Psoas muscle (tissue), 8 donors: ENCODE results near the gene LRP1-AS. TPM values are rescaled to one million over a fixed set of nuclear protein-coding genes. Genes with fewer than 3 reads are reported as not detected.

ENCODE experiments used
- ATAC-seq, 4 donors: fragments of 200-7000 bp; cut with Tn5 transposase; one replicate each; pipeline ENCODE4 v1.9.1; 2020; ENCODE audit warnings: moderate library complexity in 3 of 4, mild to moderate bottlenecking in 2 of 4
- DNase-seq, 2 donors: peaks; one replicate each; pipeline ENCODE4 v3.0.0-alpha.2; 2020
- H3K27ac ChIP-seq: fragments of 200-600 bp; one replicate; pipeline ENCODE4 v1.8.0; 2022
- H3K27me3 ChIP-seq, 3 donors: fragments of 200-600 bp in 1 of 3; one replicate each; pipeline versions ENCODE4 v1.6.1 to v1.8.0; 2013 to 2022; ENCODE audit warnings: low read length in 2 of 3, mild to moderate bottlenecking in 2 of 3, moderate library complexity in 1 of 3; ENCODE audit not compliant: insufficient read depth in 3 of 3
- H3K36me3 ChIP-seq, 2 donors: fragments of 200-600 bp in 1 of 2; one replicate each; pipeline versions ENCODE4 v1.6.1 to v1.8.0; 2013 to 2022; ENCODE audit warnings: low read depth in 1 of 2, mild to moderate bottlenecking in 1 of 2, moderate library complexity in 1 of 2; ENCODE audit not compliant: insufficient read depth in 1 of 2
- H3K4me1 ChIP-seq: fragments of 200-600 bp; one replicate; pipeline ENCODE4 v1.8.0; 2022
- H3K4me3 ChIP-seq: fragments of 200-600 bp; one replicate; pipeline ENCODE4 v1.8.0; 2022; ENCODE audit warnings: mild to moderate bottlenecking
- H3K9me3 ChIP-seq: fragments of 200-600 bp; one replicate; pipeline ENCODE4 v1.8.0; 2022
- WGBS, 3 donors: extraction: QIAGEN DNeasy Blood & Tissue Kit; methylation state at CpG; one replicate each; pipeline versions ENCODE4 v1.1.6 to v1.1.7; 2013; 5-methylcytosine and 5-hydroxymethylcytosine counted together
- intact Hi-C, 2 donors: fragments of 100-400 bp; cut with DNase I; formaldehyde crosslinking; loops; one replicate each; pipeline versions ENCODE4 v1.11.0 to v1.14.2; 2022
- polyA plus RNA-seq, 3 donors: library from polyadenylated mRNA; stranded (reverse); fragments of 200-250 nt; gene quantifications; one replicate each; pipeline ENCODE4 v1.2.3, GENCODE V29; 2013
- total RNA-seq, 4 donors: library from RNA; stranded (reverse); fragmentation: NEBNext Ultra II Directional in 2 of 4; extraction: Animal tissue kit (Norgen Biotek cat#: 25700) in 2 of 4; gene quantifications; one replicate each; pipeline versions ENCODE4 v1.2.1 to v1.2.4, GENCODE V29; 2021 to 2023
- TF ChIP-seq, protein P1 (sequence below): fragments of 200-600 bp; IDR thresholded peaks from one replicate; pipeline ENCODE4 v1.8.0; 2022; ENCODE audit warnings: antibody characterized with exemption
- donor health status: healthy with polysubstance abuse.
- donor health status: DM: no; HTN: no; CAD: no; lungs with moderate emphysema.
- donor health status: Bipolar disorder and iron deficiency.
- donor health status: healthy.
- donor health status: DM: yes; HTN: yes; CAD: no.
- donor health status: DM: no; HTN: no; CAD: no.
- donor health status: DM: no; HTN: no; CAD: no.
- donor health status: DM: yes; HTN: yes; CAD: no.

LRP1-AS gene
- total and polyA plus RNA-seq, 7 donors = not detected

DNA sequence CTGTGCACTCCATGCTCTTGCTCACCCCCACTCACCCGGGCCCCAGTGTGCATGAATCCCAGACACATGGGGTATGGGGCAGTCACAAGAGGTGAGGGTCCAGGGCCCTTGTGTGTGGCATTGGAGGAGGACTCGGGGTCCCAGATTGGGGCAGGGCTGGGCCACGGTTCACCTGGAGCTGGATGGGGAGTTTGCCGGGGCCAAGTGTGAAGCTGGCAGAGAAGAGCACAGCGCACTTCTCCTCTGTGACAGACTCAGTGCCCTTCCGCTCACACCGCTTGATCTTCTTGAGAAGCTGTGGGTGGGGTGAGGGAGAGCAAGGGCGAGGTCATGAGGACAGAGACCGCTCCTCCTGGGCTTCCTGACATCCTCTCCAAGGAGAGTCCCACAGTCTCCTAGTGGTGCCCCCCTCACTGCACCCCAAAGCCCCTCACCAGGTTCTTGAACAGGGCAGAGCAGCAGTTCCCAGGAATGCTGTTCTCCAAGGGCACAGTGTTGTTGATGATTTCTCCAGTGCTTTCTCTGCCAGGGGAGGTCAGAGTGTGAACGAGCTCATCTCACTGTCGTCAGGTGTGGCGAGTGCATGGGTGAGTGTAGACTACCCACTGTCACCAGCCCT is 43.0 kb downstream of the LRP1-AS start:
- intact Hi-C loops = no loop called here
- Histone ChIP-seq H3K36me3 (peaks cover 0 to 19% of the 10 kb centered on the region in 2 donors), H3K4me3 (no peak overlapping the region), H3K27ac (no peak overlapping the region), H3K4me1 (no peaks in the 10 kb centered on the region), H3K27me3 (no peaks in the 10 kb centered on the region), H3K9me3 (no peaks in the 10 kb centered on the region)
- DNase-seq = no peak
- TF ChIP-seq, protein P1, sequence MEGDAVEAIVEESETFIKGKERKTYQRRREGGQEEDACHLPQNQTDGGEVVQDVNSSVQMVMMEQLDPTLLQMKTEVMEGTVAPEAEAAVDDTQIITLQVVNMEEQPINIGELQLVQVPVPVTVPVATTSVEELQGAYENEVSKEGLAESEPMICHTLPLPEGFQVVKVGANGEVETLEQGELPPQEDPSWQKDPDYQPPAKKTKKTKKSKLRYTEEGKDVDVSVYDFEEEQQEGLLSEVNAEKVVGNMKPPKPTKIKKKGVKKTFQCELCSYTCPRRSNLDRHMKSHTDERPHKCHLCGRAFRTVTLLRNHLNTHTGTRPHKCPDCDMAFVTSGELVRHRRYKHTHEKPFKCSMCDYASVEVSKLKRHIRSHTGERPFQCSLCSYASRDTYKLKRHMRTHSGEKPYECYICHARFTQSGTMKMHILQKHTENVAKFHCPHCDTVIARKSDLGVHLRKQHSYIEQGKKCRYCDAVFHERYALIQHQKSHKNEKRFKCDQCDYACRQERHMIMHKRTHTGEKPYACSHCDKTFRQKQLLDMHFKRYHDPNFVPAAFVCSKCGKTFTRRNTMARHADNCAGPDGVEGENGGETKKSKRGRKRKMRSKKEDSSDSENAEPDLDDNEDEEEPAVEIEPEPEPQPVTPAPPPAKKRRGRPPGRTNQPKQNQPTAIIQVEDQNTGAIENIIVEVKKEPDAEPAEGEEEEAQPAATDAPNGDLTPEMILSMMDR = no peak
- no peak for ATAC-seq
- 94 to 96% (median 95%) methylated on average over 12 of the region's 12 CpGs for WGBS, 3 donors

DNA sequence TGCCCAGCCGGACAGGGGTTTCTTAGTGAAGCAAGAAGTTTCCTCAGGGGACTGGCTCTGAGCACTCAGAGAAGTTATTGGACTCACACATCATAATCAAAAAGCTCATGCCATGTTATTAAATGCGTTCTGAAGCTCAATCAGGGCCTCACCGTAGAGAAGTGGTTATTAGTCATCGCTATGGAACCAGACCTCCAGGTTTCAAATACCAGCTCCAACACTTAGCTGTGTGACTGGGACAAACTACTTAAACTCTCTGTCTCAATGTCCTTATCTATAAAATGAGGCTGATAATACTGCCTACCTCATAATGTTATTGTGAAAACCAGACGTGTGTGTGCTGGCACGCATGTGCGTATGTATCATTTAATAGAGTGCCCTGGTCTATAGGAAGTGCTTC is 43.6 kb downstream of the LRP1-AS start:
- no peak overlapping the region for H3K4me3 ChIP-seq
- no peak overlapping the region for H3K27ac ChIP-seq
- DNase-seq = no peak
- no peaks in the 10 kb centered on the region for H3K27me3 ChIP-seq
- intact Hi-C loops = no loop called here
- no peaks in the 10 kb centered on the region for H3K4me1 ChIP-seq
- 85 to 90% (median 88%) methylated on average over 7 of the region's 7 CpGs for WGBS, 3 donors
- no peak for ATAC-seq
- TF ChIP-seq, protein P1 = no peak
- H3K9me3 ChIP-seq = no peaks in the 10 kb centered on the region
- H3K36me3 ChIP-seq = peaks cover 0 to 23% of the 10 kb centered on the region in 2 donors

DNA sequence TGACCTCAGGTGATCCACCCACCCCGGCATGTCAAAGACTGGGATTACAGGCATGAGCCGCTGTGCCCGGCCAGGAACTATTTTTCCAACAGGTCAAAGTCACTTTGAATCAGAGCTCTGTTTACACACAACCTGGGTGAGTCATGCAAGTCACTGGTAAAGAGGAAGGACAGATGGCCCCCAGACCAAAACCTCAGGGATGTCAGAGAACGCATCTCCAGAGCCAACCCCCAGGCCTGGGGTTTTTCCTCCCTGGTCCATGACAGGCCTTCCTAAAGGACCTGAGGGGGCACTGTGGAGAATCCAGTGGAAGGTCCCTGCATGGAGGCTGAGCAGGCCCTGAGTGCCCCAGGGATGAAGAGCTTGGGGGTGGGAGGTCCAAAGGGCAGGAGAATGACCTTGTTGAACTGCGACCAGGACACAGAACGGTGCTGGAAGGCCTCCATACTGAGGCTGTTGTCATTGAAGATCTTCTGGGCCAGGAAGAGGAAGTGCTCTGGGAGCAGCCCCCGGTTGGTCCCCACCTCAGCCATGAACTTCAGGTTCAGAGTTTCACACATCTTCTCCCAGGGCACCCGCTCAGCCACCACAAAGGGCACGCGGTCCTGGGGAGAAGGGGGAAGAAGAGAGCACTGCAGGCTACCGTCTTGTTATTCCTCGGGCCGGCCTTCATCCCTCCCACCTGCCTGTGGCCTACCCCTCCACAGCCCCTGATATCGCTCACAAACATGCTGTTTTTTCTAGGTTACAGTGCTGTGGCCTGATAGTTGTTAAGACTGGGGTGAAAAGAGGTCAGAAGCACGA is 45.3 kb downstream of the LRP1-AS start:
- intact Hi-C loops = no loop called here
- Histone ChIP-seq H3K27me3 (no peaks in the 10 kb centered on the region), H3K36me3 (peaks cover 0 to 24% of the 10 kb centered on the region in 2 donors), H3K4me3 (no peak overlapping the region), H3K27ac (no peak overlapping the region), H3K9me3 (no peaks in the 10 kb centered on the region), H3K4me1 (no peaks in the 10 kb centered on the region)
- ATAC-seq = no peak
- WGBS, 3 donors = 78 to 84% (median 79%) methylated on average over 15 of the region's 15 CpGs
- no peak for DNase-seq
- TF ChIP-seq, protein P1 = no peak

DNA sequence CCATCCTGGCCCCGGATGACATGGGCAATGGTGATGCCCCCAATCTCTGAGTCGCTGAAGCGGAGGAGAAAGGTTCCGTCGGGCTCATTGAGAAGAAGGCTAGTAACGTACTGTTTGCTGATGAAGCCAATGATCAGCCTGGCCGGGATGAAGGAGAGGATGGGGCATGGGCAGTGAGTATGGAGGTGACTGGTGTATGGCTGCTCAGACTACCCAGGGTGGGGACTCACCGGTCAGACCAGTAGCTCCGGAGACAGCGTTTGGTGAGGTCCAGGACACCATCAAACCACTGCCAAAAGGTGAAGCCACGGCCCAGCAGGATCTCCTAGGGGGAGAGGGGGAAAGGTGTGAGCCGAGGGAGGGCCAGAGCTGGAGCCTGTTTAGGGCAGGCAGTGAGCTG is 47.7 kb downstream of the LRP1-AS start:
- TF ChIP-seq, protein P1 = no peak
- peaks cover 0 to 26% of the 10 kb centered on the region in 2 donors for H3K36me3 ChIP-seq

More for the DNA sequence above, 47.7 kb downstream of the LRP1-AS start:
- no peaks in the 10 kb centered on the region for H3K27me3 ChIP-seq
- no peak overlapping the region for H3K27ac ChIP-seq
- no peaks in the 10 kb centered on the region for H3K9me3 ChIP-seq
- no peak overlapping the region for H3K4me3 ChIP-seq
- H3K4me1 ChIP-seq = no peaks in the 10 kb centered on the region
- DNase-seq (no peak), ATAC-seq (no peak)
- 73 to 75% (median 73%) methylated on average over 12 of the region's 12 CpGs for WGBS, 3 donors
- intact Hi-C loops = no loop called here
